ENCODE measurements around the gene TICAM1.
"Not testable (repeated sequence)": the region's sequence is repeated elsewhere in the genome, so short reads cannot be mapped to it uniquely, and the experiment has no call there.

Gene TICAM1

DNA sequence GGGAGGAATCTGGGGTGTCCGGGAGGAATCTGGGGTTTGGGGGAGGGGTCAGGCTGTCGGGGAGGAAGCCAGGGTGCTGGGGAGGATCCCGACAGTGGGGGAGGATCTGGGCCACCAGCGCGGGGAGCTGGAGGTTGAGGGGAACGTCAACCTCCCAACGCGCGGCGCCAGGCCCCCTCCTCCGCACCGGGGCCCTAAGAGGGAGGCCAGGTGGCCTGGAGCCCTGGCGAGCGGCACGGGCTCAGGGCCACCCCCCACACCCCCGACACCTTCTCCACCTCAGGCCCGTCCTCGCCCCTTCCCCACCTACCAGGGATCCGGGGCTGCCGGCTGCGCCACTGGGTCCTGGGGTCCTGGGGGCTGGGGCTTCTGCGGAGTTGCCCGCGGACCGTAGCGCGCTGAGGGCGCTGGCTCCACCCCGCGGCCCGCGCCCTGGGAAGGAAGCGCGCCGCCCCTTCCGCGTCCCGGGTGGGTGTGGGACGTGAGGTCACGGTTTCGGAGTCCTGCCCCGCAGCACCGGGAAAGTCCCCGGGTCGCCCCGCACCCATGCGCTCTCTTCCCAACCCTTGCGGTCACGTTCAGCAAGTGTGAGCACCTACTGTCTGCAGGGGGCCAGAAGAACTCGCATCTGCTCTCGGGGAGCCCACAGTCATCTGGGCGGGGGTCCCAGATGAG, at the start of gene TICAM1:
TSS of gene TICAM1 (minus strand) at position 409 of the 675 bp plus-strand sequence. CDS start 13,335 bp downstream, outside the sequence.
- peak; percentile 52 for DNase-seq

DNA sequence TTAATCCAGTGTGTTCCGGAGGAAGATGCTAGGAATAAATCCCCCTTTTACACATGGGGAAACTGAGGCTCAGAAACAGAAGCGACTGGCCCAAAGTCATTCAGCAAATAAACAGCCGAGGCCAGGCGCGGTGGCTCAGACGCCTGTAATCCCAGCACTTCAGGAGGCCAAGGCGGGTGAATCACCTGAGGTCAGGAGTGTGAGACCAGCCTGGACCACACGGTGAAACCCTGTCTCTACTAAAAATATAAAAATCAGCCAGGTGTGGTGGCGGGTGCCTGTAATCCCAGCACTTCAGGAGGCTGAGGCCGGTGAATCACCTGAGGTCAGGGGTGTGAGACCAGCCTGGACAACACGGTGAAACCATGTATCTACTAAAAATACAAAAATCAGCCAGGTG, 47.5 kb upstream of the TICAM1 start:
- no peak for DNase-seq

DNA sequence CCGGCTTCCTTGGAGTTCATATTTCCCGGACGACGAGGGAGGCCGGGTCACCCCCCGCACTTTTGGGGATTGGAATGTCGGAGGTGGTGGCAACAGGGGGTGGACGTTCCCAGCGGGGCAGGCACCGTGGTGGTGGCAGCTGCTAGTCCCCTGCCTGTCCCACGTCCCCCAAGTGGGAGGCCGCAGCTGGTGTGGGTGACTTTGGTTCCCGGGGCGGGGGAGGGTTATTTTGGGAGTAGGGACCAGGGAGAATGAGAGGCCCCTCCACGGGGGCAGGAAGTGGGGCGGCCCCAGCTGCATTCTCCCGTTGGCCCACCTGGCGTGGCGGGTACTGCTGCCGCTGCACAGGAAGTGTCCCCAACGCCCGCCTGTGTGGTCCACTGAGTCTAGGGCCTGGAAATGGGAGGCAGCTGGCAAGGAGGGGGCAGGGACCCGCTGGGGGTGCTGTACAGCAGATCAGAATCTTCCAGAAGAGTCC, 47.0 kb upstream of the TICAM1 start:
- no peak for DNase-seq

DNA sequence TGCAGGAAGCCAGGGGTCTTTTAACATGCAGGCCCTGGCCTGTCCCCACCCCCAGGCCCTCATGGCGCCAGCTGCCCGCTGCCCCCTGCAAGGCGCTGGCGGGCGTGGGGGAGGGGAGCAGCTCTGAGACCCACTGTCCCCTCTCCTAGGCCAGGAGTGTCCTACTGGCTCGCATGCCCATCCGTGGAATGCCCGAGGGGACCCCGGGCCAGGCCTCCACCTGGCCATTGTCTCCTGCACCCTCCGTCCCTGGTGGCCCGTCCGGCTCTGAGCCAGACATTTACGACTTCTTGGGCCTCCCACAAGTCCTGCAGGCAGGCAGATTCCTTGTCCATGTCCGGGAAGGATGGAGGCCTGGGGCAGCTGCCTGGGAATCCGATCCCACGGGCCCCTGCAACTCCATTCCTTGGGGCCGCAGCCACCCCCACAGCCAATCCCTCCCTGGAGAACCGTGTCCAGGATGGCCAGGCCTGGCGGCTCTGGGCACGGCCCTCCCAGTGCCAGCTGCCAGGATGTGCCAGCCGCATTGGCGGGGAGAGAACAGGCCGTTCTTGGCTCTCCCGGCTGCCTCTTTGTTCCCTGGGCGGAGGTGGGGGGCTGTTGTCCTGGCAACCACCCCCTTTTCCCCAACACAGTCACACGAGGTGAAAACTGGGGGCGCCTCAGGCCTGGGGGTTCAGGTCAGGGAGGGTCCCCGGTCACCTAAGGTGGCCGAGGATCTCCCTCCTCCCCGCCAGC, 46.4 kb upstream of the TICAM1 start:
- no peak for DNase-seq

DNA sequence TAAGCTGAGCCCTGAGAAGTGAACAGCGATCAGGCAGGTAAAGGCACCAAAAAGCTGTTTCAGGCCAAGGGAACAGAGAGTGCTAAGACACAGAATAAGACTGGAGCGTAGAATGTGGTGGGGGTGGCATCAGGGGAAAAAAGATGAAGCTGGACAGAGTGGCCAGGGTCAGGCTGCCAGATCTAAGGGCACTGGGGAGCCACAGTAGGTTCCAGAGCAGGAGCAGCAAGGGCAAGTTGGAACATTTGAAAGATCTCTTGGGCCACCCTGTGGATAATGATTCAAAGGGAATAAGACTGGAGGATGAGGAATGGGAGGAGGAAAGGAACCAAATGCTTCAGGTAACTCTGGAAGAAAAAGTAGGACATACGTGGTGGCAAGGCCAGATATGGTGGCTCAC, 42.4 kb upstream of the TICAM1 start:
- no peak for DNase-seq

DNA sequence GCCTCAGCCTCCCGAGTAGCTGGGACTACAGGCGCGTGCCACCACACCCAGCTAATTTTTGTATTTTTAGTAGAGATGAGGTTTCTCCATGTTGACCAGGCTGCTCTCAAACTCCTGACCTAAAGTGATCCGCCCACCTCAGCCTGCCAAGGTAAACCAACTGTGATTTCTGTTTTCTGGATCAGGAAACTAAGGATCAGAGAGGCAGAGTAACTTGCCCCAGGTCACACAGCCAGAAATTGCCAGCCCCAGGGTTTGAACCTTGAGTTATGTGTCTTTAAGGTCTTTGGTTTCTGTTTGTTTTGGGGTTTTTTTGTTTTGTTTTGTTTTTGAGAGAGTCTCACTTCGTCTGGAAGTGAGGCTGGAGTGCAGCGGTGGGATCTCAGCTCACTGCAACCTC, 40.2 kb upstream of the TICAM1 start:
- DNase-seq = no peak

DNA sequence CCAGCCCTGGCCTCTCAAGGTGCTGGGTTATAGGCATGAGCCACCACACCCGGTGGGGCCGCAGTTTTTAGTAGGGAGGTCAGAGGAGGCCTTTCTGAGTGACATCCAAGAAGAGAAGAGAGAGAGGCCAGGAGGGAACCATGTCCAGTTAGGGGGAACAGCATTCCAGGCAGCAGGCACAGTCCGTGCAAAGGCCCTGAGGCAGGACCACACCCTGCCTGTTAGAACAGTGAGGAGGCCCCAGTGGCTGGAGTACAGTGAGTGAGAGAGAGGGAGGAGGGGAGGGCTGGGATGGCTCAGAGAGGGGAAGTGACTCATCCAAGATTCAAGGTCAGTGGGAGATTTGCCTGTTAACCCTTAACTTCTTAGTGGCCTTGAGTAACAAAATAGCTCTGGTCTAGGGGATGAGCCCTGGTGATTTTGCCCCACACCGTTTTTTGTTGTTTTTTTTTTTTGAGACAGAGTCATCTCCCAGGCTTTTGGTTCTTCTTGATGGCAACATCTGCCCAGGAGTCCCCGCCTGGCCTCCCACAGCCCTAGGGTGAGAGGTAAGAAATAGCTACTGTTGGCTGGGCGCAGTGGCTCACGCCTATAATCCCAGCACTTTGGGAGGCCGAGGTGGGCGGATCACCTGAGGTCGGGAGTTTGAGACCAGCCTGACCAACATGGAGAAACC, 38.7 kb upstream of the TICAM1 start:
- DNase-seq = peak; percentile 86

DNA sequence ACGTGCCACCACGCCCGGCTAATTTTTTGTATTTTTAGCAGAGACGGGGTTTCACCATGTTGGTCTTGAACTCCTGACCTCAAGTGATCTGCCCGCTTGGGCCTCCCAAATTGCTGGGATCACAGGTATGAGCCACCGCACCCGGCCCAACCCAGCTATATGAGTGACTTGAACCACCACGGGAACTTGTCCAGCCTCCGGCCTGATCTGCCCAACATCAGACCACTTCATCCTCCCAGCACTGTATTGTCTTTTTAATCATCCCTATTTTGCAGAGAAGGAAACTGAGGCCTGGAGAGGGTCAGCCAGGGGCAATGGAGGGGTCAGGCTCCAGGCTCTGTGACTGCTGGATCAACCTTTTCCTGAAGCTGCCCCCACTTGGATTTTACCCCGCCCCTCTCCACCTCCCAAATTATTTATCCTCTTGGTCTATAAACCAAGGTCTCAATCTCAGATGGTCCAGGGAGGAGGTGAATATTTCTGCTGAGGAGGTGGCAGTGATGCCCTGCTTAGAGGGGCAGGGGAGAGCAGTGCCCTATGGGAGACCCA, 36.8 kb upstream of the TICAM1 start:
- no peak for DNase-seq

DNA sequence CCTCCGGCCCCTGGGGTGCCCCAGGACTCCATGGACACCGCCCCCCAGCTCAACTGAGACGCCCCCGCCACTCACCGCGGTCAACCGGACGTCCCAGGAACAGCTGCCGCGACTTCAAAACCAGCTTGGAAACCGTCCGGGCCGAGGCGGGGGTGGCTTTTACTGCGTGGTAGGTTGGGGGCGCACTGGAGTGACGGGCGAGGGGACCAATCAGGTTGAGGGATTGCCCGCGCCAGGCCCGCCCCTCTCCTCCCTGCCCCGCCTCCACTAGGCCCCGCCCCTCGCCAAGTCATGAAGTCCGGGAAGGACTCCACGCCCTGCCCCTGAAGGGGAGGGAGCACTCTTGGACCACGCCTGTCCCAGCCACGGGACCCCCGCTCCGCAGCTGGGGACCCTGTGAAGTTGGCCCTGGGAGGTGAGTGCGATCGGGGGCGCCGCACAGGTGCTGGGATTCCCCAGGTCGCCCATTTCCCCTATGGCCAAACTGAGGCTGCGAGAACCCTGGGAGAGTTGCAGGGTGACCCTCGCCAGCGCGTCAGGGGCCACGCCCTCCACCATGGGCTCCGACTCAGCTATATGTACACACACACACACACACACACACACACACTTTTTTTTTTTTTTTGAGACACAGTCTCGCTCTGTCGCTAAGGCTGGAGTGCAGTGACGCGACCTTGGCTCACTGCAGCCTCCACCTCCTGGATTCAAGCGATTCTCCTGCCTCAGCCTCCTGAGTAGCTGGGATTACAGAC, 36.2 kb upstream of the TICAM1 start, which contains the start of gene PLIN3:
TSS of gene PLIN3 (minus strand) at position 134 of the 752 bp plus-strand sequence. CDS start 6,273 bp downstream, outside the sequence.
- peak; percentile 90 for DNase-seq

DNA sequence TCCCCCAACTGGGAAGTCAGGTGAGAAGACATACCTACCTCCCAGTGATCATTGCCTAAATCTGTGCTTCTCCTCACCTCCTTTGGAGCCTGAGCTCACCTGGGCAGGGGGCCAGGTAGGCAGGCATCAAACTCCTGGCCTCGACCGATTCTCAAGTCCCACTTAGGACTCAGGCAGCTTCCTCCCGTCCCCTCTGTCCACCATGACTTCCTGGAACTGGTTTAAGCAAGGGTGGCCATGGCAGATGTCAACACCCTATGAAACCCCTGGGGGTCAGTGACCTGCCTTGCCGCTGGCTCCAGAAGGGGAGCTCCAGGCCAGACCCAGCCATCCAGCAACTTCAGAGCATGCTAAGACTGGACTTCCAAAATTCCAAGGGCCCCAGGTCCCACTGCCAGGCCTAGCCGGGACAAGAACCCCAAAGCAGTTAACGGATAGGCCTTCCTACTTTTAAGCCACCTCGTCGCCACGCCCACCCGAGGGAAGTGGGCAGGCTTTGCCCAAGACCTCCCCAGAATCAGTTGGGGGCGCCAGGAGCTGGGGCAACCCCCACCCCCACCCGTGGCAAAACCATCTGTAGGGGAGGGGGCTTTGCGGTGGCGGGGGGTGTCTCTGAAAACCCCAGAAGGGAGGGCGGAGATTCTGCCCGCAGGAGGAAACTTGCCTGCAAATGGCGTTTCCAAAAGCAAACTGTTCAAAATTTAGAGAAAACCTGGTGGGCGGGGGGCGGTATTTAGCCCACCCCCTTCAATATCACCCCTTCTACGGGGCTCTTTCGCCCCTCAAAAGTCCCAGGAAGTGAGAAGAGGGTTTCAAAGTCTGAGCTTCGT, 35.3 kb upstream of the TICAM1 start:
- no peak for DNase-seq

DNA sequence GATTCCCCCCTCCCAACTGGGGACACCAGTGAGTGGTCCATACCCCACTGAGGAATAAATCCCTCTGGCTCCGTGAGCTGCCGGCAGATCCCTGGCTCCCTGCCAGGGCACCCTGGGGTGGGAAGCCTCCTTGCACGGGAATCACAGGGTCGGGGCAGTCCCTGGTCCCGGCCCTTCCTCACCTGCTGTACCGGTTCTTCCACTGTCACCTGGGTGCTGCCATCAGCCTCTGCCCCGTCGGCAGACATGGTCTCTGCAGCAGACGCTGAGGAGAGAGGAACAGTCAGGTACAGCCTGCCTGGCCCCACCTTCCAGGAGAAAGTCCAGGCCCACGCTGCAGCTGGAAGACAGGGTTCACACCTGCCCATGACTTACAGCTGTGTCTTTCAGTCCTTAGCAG, 29.6 kb upstream of the TICAM1 start:
- DNase-seq = no peak

DNA sequence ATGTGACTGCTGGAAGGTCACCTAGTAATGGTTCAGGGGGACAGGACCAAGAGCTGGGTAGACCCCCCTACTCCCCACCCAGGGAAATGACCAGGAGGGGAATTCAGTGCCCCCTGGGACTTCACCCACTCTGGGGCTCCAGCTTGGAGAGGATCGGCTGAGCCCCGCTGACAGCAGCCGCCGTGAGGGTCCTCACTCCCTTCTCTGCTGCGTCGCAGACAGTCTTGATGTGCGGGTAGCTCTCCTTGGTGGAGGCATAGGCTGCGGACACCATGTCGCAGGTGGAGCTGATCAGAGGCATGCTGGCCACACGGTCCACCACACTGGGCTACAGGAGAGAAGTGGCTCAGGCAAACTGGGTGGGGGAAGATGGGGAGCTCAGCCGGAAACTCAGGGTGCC, 28.2 kb upstream of the TICAM1 start:
- no peak for DNase-seq

DNA sequence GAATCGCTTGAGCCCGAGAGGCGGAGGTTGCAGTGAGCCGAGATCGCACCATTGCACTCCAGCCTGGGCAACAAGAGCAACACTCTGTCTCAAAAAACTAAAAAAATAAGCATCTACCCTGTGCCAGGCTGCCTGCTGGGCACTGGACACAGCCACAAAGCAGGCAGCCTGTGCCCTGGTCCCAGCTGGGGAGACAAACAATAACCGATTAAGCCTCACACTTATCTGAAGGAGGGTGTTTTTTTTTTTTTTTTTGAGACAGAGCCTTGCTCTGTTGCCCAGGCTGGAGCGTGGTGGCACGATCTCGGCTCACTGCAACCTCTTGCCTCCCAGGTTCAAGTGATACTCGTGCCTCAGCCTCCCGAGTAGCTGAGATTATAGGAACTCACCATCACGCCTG, 25.0 kb upstream of the TICAM1 start:
- DNase-seq = not testable (repeated sequence)

DNA sequence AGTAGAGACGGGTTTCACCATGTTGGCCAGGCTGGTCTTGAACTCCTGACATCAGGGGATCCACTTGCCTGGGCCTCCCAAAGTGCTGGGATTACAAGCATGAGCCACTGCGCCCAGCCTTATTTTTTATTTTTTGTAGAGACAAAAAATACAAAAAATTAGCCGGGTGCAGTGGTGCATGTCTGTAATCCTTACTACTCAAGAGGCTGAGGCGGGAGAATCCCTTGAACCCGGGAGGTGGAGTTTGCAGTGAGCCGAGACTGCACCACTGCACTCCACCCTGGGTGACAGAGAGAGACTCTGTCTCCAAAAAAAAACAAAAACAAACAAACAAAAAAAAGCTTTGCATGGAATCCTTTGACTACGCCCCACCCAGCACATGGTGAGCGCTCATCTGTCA, 22.0 kb upstream of the TICAM1 start:
- DNase-seq = not testable (repeated sequence)

DNA sequence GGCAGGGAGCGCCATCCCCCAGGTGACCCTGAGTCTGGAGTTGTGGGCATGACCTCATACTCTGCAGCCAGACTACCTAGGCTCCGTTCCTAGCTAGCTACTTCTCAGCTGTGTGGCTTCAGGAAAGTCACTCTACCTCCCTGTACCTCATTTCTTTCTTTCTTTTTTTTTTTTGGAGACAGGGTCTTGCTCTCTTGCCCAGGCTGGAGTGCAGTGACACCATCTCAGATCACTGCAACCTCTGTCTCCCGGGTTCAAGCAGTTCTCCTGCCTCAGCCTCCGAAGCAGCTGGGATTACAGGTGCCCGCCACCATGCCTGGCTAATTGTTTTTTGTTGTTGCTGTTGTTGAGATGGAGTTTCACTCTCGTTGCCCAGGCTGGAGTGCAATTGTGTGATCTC, 21.0 kb upstream of the TICAM1 start:
- no peak for DNase-seq

DNA sequence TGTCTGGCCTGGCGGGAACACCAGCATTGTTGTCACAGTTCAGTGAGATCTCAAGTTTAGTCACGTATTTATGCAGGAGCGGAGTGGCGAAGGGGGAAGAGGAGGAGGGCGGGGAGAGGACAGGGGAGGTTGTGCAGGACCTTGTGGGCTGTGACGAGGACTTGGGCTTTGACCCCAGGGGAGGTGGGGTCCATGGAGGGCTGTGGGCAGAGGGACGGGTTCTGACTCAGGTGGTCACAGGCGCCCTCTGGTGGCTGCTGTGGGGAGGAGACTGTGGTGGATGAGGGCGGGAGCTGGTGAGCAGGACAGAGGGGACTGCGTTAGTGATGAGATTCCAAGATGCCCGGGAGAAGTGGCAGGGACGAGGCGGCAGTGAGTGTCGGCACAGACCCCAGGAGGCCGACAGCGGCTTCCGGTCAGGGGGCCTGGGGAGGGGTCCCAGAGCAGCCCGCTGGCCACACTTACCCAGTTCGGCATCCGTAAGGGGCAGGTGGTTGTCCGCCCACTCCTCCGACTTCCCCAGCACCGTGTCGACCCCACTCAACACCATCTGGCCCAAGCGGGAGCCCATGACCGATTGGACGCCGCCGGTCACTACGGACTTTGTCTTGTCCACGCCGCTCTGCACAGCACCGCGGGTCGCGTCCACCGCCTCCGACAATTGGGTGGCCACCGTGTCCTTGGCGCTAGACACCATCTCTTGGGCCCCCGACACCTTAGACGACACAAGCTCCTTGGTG, 20.2 kb upstream of the TICAM1 start:
- DNase-seq = peak; percentile 37

DNA sequence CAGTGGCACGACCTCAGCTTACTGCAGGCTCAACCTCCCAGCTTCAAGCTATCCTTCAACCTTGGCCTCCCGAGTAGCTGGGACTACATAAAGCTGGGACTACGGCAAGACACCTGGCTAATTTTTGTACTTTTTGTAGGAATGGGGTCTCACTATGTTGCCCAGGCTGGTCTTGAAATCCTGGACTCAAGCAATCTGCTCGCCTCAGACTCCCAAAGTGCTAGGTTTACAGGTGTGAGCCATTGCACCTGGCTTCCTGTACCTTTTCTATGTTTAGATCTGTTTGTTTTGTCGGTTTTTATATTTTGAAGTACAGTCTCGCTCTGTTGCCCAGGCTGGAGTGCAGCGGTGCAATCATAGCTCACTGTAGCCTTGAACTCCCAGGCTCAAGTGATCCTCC, 17.5 kb upstream of the TICAM1 start:
- no peak for DNase-seq

DNA sequence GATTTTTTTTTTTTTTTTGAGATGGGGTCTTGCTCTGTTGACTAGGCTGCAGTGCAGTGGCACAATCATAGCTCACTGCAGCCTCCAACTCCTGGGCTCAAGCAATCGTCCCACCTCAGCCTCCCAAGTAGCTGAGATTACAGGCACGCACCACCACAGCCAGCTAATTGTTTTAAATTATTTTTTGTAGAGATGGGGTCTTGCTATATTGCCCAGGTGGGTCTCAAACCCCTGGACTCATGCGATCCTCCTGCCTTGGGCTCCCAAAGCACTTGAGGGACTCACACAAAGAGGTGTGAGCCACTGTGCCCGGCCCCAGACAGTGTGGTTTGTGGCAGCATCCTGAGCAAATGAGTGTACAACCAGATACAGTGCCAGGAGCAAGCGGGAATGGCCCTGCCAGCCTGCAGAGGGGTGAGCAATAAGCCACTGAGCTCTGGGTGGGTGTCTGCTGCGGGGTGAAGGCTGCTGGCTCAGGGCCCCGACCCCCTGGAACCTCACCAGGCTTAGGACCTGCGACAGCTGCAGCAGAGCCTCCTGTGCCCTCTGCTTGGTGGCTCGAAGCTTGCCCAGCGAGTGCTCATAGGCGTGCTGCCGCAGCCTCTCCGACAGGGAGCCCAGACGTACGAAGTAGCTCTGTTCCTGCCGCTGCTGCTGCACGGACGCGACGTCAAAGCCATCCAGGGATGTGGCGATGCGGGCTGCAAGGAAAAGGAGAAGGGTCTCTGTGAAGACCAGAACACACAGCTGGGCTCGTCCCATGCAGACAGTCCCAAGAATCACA, 15.9 kb upstream of the TICAM1 start:
- no peak for DNase-seq

DNA sequence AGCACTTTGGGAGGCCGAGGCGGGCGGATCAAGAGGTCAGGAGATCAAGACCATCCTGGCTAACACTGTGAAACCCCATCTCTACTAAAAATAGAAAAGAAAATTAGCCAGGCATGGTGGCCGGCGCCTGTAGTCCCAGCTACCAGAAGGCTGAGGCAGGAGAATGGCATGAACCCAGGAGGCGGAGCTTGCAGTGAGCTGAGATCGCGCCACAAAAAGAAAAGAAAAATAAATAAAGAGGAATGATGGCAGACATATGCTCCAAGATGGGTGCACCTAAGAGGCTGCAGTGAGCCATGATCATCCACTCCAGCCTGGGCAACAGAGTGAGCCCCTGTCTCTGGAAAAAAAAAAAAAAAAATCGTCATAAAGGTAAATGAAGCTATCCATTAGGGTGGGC, 14.5 kb upstream of the TICAM1 start:
- DNase-seq = not testable (repeated sequence)
